K562 (cell line): ENCODE results near the gene GMDS. TPM values are rescaled to one million over a fixed set of nuclear protein-coding genes. Genes with fewer than 3 reads are reported as not detected.

ENCODE experiments used
- ATAC-seq: fragments of 200-7000 bp; cut with Tn5 transposase; 3 replicates; pipeline ENCODE4 v1.9.1; 2020; ENCODE audit warnings: moderate library complexity
- BruUV-seq: library from RNA; stranded (reverse); fragments of 400-500 nt; replicated peaks from 2 replicates; lab custom pipeline; 2021; lab: Mats Ljungman, UMichigan
- CTCF ChIA-PET: fragments of 300-600 bp; formaldehyde crosslinking; extraction: SDS; loops from one replicate; lab custom pipeline; 2021; ENCODE audit warnings: low intra/inter-chr PET ratio; lab: Yijun Ruan, JAX
- POLR2A ChIA-PET: fragments of 300-600, 350-650 bp; sonication (Branson Sonifier 250); formaldehyde crosslinking; extraction: SDS; loops from one replicate; lab custom pipeline; 2021; ENCODE audit warnings: antibody characterized with exemption, inconsistent platforms; lab: Yijun Ruan, JAX
- DNase-seq, 4 experiments: peaks; one replicate each; pipeline versions ENCODE4 v3.0.0 to v3.0.0-alpha.2; 2011 to 2018; ENCODE audit warnings: low spot score in 3 of 4, mixed read lengths in 3 of 4; ENCODE audit errors: extremely low read depth in 1 of 4
- FAIRE-seq: peaks from 2 replicates; lab custom pipeline; 2011; peaks lifted over from hg19 to GRCh38; lab: Jason Lieb, UNC
- H2AFZ ChIP-seq: 2 replicates; pipeline ENCODE4 v1.6.0; 2011; ENCODE audit warnings: low read depth, low read length, control low read depth, inconsistent platforms
- H3K27ac ChIP-seq: fragments of 200-600 bp; 3 replicates; pipeline ENCODE4 v1.8.0; 2011; ENCODE audit warnings: low read depth, mild to moderate bottlenecking, control low read depth, inconsistent platforms, low read length, moderate library complexity, mixed read lengths; ENCODE audit errors: extremely low read depth
- H3K27me3 ChIP-seq, 2 experiments: fragments of 300-600 bp in 1 of 2; 2 replicates in 1 of 2; 3 replicates in 1 of 2; pipeline versions ENCODE4 v1.6.0 to v1.8.0; 2011; ENCODE audit warnings: inconsistent platforms in 2 of 2, low read length in 2 of 2, mild to moderate bottlenecking in 1 of 2, mixed read lengths in 1 of 2, moderate library complexity in 1 of 2; ENCODE audit not compliant: control insufficient read depth in 2 of 2, insufficient read depth in 2 of 2
- H3K36me3 ChIP-seq: fragments of 300-600 bp; 3 replicates; pipeline ENCODE4 v1.8.0; 2011; ENCODE audit warnings: mild to moderate bottlenecking, low read length, inconsistent platforms; ENCODE audit not compliant: control insufficient read depth, insufficient read depth
- H3K4me1 ChIP-seq, 2 experiments: fragments of 200-600 bp in 1 of 2; replicated peaks in 1 of 2; 2 replicates in 1 of 2; 3 replicates in 1 of 2; pipeline versions ENCODE4 v1.5.1 to v1.8.0; 2011; ENCODE audit warnings: inconsistent platforms in 2 of 2, low read length in 2 of 2, mild to moderate bottlenecking in 1 of 2, mixed read lengths in 1 of 2, moderate library complexity in 1 of 2; ENCODE audit not compliant: control insufficient read depth in 2 of 2, insufficient read depth in 2 of 2
- H3K4me2 ChIP-seq: 2 replicates; pipeline ENCODE4 v1.6.1; 2011; ENCODE audit warnings: low read length, control low read depth, inconsistent platforms, mixed read lengths; ENCODE audit not compliant: insufficient read depth
- H3K4me3 ChIP-seq: fragments of 200-600 bp; sonication (generic), shearing (Covaris generic); 2 replicates; pipeline ENCODE4 v1.5.1; 2016; ENCODE audit warnings: control low read depth, inconsistent platforms
- H3K79me2 ChIP-seq: fragments of 200-600 bp; 3 replicates; pipeline ENCODE4 v1.8.0; 2011; ENCODE audit warnings: low read length, inconsistent platforms; ENCODE audit not compliant: control insufficient read depth, insufficient read depth
- H3K9ac ChIP-seq, 2 experiments: 2 replicates each; pipeline versions ENCODE4 v1.6.0 to v1.6.1; 2011; ENCODE audit warnings: low read depth in 2 of 2, low read length in 2 of 2, control low read depth in 1 of 2, inconsistent platforms in 1 of 2, mild to moderate bottlenecking in 1 of 2, mixed read lengths in 1 of 2; ENCODE audit not compliant: insufficient read depth in 1 of 2
- H3K9me1 ChIP-seq: one replicate; pipeline ENCODE4 v1.6.0; 2011; ENCODE audit warnings: inconsistent platforms, mild to moderate bottlenecking, low read length, moderate library complexity; ENCODE audit not compliant: control insufficient read depth, insufficient read depth
- H3K9me3 ChIP-seq: replicated peaks from 2 replicates; pipeline ENCODE4 v1.5.1; 2011; ENCODE audit warnings: low read depth, low read length, inconsistent platforms; ENCODE audit not compliant: control insufficient read depth, insufficient read depth
- H4K20me1 ChIP-seq: replicated peaks from 2 replicates; pipeline ENCODE4 v1.6.1; 2011; ENCODE audit warnings: low read length, inconsistent platforms, mixed read lengths; ENCODE audit not compliant: control insufficient read depth, insufficient read depth
- ARID2 ChIP-seq: fragments of 450-650 bp; IDR thresholded peaks from 2 replicates; pipeline ENCODE4 v1.6.1; 2017; ENCODE audit warnings: antibody characterized with exemption, mild to moderate bottlenecking
- CBFA2T3 ChIP-seq: fragments of 450-650 bp; IDR thresholded peaks from 2 replicates; pipeline ENCODE4 v1.6.1; 2017
- CHD4 ChIP-seq: fragments of 200-600 bp; sonication (generic); IDR thresholded peaks from 3 replicates; pipeline ENCODE4 v1.6.1; 2012; ENCODE audit warnings: low read depth, mild to moderate bottlenecking, mixed read lengths, low read length, inconsistent platforms; ENCODE audit not compliant: insufficient read depth, insufficient replicate concordance, poor library complexity, severe bottlenecking
- FOXJ2 ChIP-seq: fragments of 200-800 bp; sonication (Bioruptor generic); IDR thresholded peaks from 2 replicates; pipeline ENCODE4 v1.6.1; 2016; ENCODE audit warnings: missing genetic modification characterization, missing compliant biosample characterization
- HMG20A ChIP-seq: fragments of 450-650 bp; formaldehyde crosslinking; conservative IDR thresholded peaks from 2 replicates; pipeline ENCODE4 v1.4.0; 2020; ENCODE audit warnings: mild to moderate bottlenecking, mixed read lengths
- KAT2B ChIP-seq: IDR thresholded peaks from one replicate; pipeline ENCODE4 v1.6.1; 2012; ENCODE audit warnings: low read depth, mild to moderate bottlenecking, control low read depth, inconsistent platforms, low read length, moderate library complexity
- MEIS2 ChIP-seq: fragments of 450-650 bp; IDR thresholded peaks from 2 replicates; pipeline ENCODE4 v1.6.1; 2014; ENCODE audit warnings: mild to moderate bottlenecking; ENCODE audit not compliant: partially characterized antibody
- POLR3G ChIP-seq: IDR thresholded peaks from 2 replicates; pipeline ENCODE4 v1.6.1; 2011; ENCODE audit not compliant: insufficient read length, insufficient replicate concordance; ENCODE audit errors: extremely low read depth
- RB1 ChIP-seq: fragments of 450-650 bp; IDR thresholded peaks from 2 replicates; pipeline ENCODE4 v1.6.1; 2017; ENCODE audit warnings: low read depth, mild to moderate bottlenecking
- RBM39 ChIP-seq: fragments of 200-400 bp; formaldehyde crosslinking; optimal IDR thresholded peaks from 2 replicates; pipeline ENCODE3; 2018; ENCODE audit warnings: low read depth, low read length
- SIN3B ChIP-seq: fragments of 450-650 bp; IDR thresholded peaks from 2 replicates; pipeline ENCODE4 v1.6.1; 2017; ENCODE audit warnings: low read depth, mild to moderate bottlenecking, moderate library complexity
- SREBF1 ChIP-seq: fragments of 150-350 bp; IDR thresholded peaks from 2 replicates; pipeline ENCODE4 v1.6.1; 2014; ENCODE audit warnings: antibody characterized with exemption, low read depth, low read length, borderline replicate concordance
- SREBF2 ChIP-seq: sonication (generic); formaldehyde crosslinking; IDR thresholded peaks from 2 replicates; pipeline ENCODE4 v1.4.0; 2020; ENCODE audit warnings: mild to moderate bottlenecking, missing genetic modification reagents
- TAL1 ChIP-seq: fragments of 450-650 bp; IDR thresholded peaks from 2 replicates; pipeline ENCODE4 v1.6.1; 2016; ENCODE audit warnings: mild to moderate bottlenecking
- TCF15 ChIP-seq: fragments of 250-450 bp; sonication (Bioruptor Pico); IDR thresholded peaks from 2 replicates; pipeline ENCODE4 v1.8.0; 2022; ENCODE audit warnings: moderate library complexity, mild to moderate bottlenecking, inconsistent platforms
- TEAD4 ChIP-seq, 2 experiments: sonication (generic) in 1 of 2; formaldehyde crosslinking in 1 of 2; IDR thresholded peaks; 2 replicates each; pipeline versions ENCODE4 v1.6.1 to v1.8.0; 2012 to 2022; ENCODE audit warnings: borderline replicate concordance in 1 of 2, inconsistent platforms in 1 of 2, low read length in 1 of 2, mild to moderate bottlenecking in 1 of 2, missing genetic modification reagents in 1 of 2
- THAP7 ChIP-seq: fragments of 250-450 bp; sonication (Bioruptor Pico); IDR thresholded peaks from 2 replicates; pipeline ENCODE4 v1.5.0; 2021
- ZBTB1 ChIP-seq: sonication (generic); formaldehyde crosslinking; IDR thresholded peaks from 2 replicates; pipeline ENCODE4 v1.8.1; 2023; ENCODE audit warnings: missing genetic modification reagents, low read depth, mild to moderate bottlenecking, borderline replicate concordance
- ZBTB26 ChIP-seq: fragments of 450-650 bp; formaldehyde crosslinking; IDR thresholded peaks from 2 replicates; pipeline ENCODE4 v1.4.0; 2022; ENCODE audit warnings: missing genetic modification characterization
- ZNF24 ChIP-seq: fragments of 450-650 bp; IDR thresholded peaks from 2 replicates; pipeline ENCODE4 v1.6.1; 2016
- ZNF766 ChIP-seq: fragments of 200-800 bp; sonication (Bioruptor generic); conservative IDR thresholded peaks from 2 replicates; pipeline ENCODE4 v1.6.1; 2016; ENCODE audit warnings: missing genetic modification characterization, missing compliant biosample characterization
- WGBS: fragments of 100-300 bp; shearing (Covaris generic); methylation state at CpG from one replicate; pipeline ENCODE4 v1.1.6; 2016; ENCODE audit warnings: low coverage, mixed read lengths; ENCODE audit not compliant: insufficient coverage; ENCODE audit errors: missing lambda C conversion rate; 5-methylcytosine and 5-hydroxymethylcytosine counted together
- in situ Hi-C: fragments of 300-500 bp; cut with MboI; formaldehyde crosslinking; loops from 4 replicates; pipeline ENCODE4 v1.15.0; 2018; ENCODE audit warnings: inconsistent platforms, mixed read lengths
- intact Hi-C: fragments of 100-400 bp; cut with micrococcal nuclease; formaldehyde crosslinking; loops from 2 replicates; pipeline ENCODE4 v1.14.2; 2022
- polyA plus RNA-seq, 8 experiments: library from polyadenylated mRNA; depleted of rRNA in 4 of 8; stranded (reverse) in 5 of 8; unstranded in 3 of 8; fragments of >200 nt; fragmentation: Nextera tagmentation in 2 of 8; fragmentation: Illumina TruSeq in 1 of 8; extraction: Ambion mirVana in 2 of 8; extraction: Trizol in 1 of 8; gene quantifications; 2 replicates each; pipeline versions ENCODE4 v1.2.1 to v1.2.3, GENCODE V29; 2011 to 2014; ENCODE audit warnings: inconsistent platforms in 1 of 8, missing spikeins in 1 of 8
- total RNA-seq, 7 experiments: library from RNA; depleted of rRNA in 6 of 7; stranded (reverse); fragments of >200 nt in 6 of 7; fragmentation: Illumina TruSeq in 2 of 7; extraction: Trizol in 2 of 7; gene quantifications; 2 replicates each; pipeline versions ENCODE4 v1.2.1 to v1.2.3, GENCODE V29; 2011 to 2021; ENCODE audit warnings: low replicate concordance in 1 of 7

GMDS gene
- total and polyA plus RNA-seq, 9 of the 15 experiments (the other 6 are each of a cell fraction or from before 2014, with no cell fraction given) = 0.48 to 31.8 (median 13.4) TPM

GRCh38 chr6:1906014-1906413 is 339.4 kb downstream of the GMDS start (continued):
- no peak for TF ChIP-seq HMG20A (CRISPR knock-in tag)
- no peak for TF ChIP-seq ZBTB26 (CRISPR knock-in tag)
- no peak for TF ChIP-seq MEIS2
- no peak for TF ChIP-seq CHD4
- no peak for TF ChIP-seq ZNF24
- no peak for TF ChIP-seq TCF15 (CRISPR knock-in tag)
- TF ChIP-seq ZNF766 (CRISPR knock-in tag) = no peak
- TF ChIP-seq RBM39 = no peak
- TF ChIP-seq RB1 = no peak

- POLR2A ChIA-PET = no interaction called here
Measured at GRCh38 chr6:1904898-1905297, 340.5 kb downstream of the GMDS start.

More at GRCh38 chr6:1904898-1905297, 340.5 kb downstream of the GMDS start:
- in situ Hi-C loops = no loop called here
- Histone ChIP-seq H3K4me3 (no peak overlapping the region), H4K20me1 (peaks cover 10% of the 10 kb centered on the region; the same call in 1 of the 2 replicates), H3K4me2 (no peak overlapping the region), H3K9me3 (no peaks in the 10 kb centered on the region), H3K79me2 (no peaks in the 10 kb centered on the region), H2AFZ (no peak overlapping the region), H3K9me1 (no peaks in the 10 kb centered on the region), H3K27ac (no peak overlapping the region), H3K27me3 (peaks cover 6 to 25% of the 10 kb centered on the region in 2 experiments; a peak in 4 of 5 replicates), H3K4me1 (no peaks in the 10 kb centered on the region), H3K9ac (no peak overlapping the region), H3K36me3 (no peaks in the 10 kb centered on the region)
- 4% methylated on average over 6 of the region's 6 CpGs for WGBS
- DNase-seq (no peak), ATAC-seq (no peak), FAIRE-seq (no peak)
- CTCF ChIA-PET = interaction anchor here (0.6 kb wide), 1 partner anchor 11 kb away, joined by 3 read pairs; no protein-coding TSS in a partner anchor
- intact Hi-C loops = no loop called here
- no peak for TF ChIP-seq TAL1
- TF ChIP-seq THAP7 (CRISPR knock-in tag) = no peak
- TF ChIP-seq SREBF2 (CRISPR knock-in tag) = no peak
- TF ChIP-seq KAT2B = no peak
- TF ChIP-seq CBFA2T3 = no peak
- TF ChIP-seq ZBTB1 (CRISPR knock-in tag) = no peak
- no peak for TF ChIP-seq TEAD4 (IDR thresholded peaks at IDR 0.05; ENCODE audit: low read length)
- TF ChIP-seq TEAD4 (CRISPR knock-in tag; IDR thresholded peaks at IDR 0.05; ENCODE audit: borderline replicate concordance) = no peak
- TF ChIP-seq POLR3G = no peak
- TF ChIP-seq FOXJ2 (tag) = no peak
- TF ChIP-seq SIN3B = no peak
- TF ChIP-seq ARID2 = no peak
- TF ChIP-seq SREBF1 = no peak
- BruUV-seq = no TSS peak
